Endothelial cell (in vitro differentiated cells): ENCODE data around the gene TEAD2. TPM values are rescaled to one million over a fixed set of nuclear protein-coding genes. Genes with fewer than 3 reads are reported as not detected.
A peak's percentile ranks its signal among the peaks of the same experiment; 100 is the strongest.
"Not testable (repeated sequence)": the region's sequence is repeated elsewhere in the genome, so short reads cannot be mapped to it uniquely, and the experiment has no call there.

Source experiments
- DNase-seq: peaks from one replicate; pipeline ENCODE4 v3.0.0; 2021; ENCODE audit warnings: low spot score
- H3K27ac Mint-ChIP-seq: one replicate; pipeline ENCODE4 v1.8.0; 2021; ENCODE audit warnings: mixed read lengths, inconsistent platforms; ENCODE audit not compliant: unreplicated experiment
- H3K27me3 Mint-ChIP-seq: one replicate; pipeline ENCODE4 v1.8.0; 2021; ENCODE audit warnings: mild to moderate bottlenecking, moderate library complexity, mixed read lengths, inconsistent platforms; ENCODE audit not compliant: unreplicated experiment
- H3K36me3 Mint-ChIP-seq: one replicate; pipeline ENCODE4 v1.8.0; 2021; ENCODE audit warnings: mild to moderate bottlenecking, low read depth, mixed read lengths, inconsistent platforms; ENCODE audit not compliant: unreplicated experiment
- H3K4me1 Mint-ChIP-seq: one replicate; pipeline ENCODE4 v1.8.0; 2021; ENCODE audit warnings: mild to moderate bottlenecking, mixed read lengths, inconsistent platforms; ENCODE audit not compliant: unreplicated experiment
- H3K4me3 Mint-ChIP-seq: one replicate; pipeline ENCODE4 v1.8.0; 2021; ENCODE audit warnings: mild to moderate bottlenecking, mixed read lengths, inconsistent platforms; ENCODE audit not compliant: unreplicated experiment
- H3K9me3 Mint-ChIP-seq: one replicate; pipeline ENCODE4 v1.8.0; 2021; ENCODE audit warnings: mixed read lengths, inconsistent platforms; ENCODE audit not compliant: unreplicated experiment
- total RNA-seq: library from RNA; stranded (reverse); fragmentation: NEBNext Ultra II Directional; extraction: Animal tissue kit (Norgen Biotek cat#: 25700); gene quantifications from one replicate; pipeline ENCODE4 v1.2.1, GENCODE V29; 2021; ENCODE audit not compliant: unreplicated experiment
- TF ChIP-seq, protein P1 (sequence below): fragments of 200-600 bp; sonication (generic); IDR thresholded peaks from one replicate; pipeline ENCODE4 v1.5.0; 2021; ENCODE audit warnings: antibody characterized with exemption; ENCODE audit not compliant: unreplicated experiment

TEAD2 gene
- total RNA-seq, 1 donor from 2014 or later, result 167 TPM

DNA sequence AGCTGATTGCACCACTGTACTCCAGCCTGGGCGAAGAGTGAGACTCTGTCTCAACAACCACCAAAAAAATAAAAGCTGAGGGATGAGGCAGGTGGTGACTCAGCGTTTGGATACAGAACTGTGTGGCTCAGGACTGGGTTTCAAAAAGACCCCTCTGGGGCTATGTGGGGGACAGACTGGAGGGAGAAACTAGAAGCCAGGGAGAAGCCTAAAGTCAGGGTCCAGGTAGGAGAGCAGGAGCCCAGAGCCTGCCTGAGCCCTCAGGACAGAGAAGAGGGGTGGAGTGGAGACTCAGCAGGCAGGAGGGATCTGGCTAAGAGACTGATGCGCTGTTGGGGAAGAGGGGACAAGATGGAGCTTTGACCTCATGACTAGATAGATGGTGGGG, 28.8 kb downstream of the TEAD2 start:
- H3K27ac Mint-ChIP-seq, result no peak overlapping the region
- DNase-seq, result no peak

DNA sequence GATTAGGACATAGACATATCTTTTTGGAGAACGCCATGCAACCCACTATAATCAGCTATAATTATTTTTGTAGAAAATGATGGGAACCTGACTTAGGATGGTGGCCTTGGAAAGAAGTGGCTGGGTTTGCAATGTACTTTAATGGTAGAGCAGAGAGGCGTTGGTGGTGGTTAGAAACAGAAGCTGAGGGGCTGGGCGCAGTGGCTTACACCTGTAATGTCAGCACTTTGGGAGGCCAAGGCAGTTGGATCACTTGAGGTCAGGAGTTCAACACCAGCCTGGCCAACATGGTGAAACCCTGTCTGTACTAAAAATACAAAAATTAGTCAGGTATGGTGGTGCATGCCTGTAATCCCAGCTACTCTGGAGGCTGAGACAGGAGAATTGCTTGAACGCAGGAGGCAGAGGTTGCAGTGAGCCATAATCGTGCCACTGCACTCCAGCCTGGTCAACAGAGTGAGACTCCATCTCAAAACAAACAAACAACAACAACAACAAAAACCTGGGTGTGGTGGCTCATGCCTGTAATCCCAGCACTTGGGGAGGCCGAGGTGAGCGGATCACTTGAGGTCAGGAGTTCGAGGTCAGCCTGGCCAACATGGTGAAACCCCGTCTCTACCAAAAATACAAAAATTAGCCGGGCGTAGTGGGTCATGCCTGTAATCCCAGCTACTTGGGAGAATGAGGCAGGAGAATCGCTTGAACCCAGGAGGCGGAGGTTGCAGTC, 29.4 kb downstream of the TEAD2 start:
- DNase-seq, H3K4me3 Mint-ChIP-seq, H3K9me3 Mint-ChIP-seq: not testable (repeated sequence)
- Mint-ChIP-seq H3K27me3 (peaks cover 35% of the 10 kb centered on the region), H3K4me1 (peaks cover 24% of the 10 kb centered on the region), H3K27ac (peak overlapping the region; percentile 52), H3K36me3 (peaks cover 20% of the 10 kb centered on the region)

More for the DNA sequence above, 28.8 kb downstream of the TEAD2 start:
- TF ChIP-seq, protein P1, sequence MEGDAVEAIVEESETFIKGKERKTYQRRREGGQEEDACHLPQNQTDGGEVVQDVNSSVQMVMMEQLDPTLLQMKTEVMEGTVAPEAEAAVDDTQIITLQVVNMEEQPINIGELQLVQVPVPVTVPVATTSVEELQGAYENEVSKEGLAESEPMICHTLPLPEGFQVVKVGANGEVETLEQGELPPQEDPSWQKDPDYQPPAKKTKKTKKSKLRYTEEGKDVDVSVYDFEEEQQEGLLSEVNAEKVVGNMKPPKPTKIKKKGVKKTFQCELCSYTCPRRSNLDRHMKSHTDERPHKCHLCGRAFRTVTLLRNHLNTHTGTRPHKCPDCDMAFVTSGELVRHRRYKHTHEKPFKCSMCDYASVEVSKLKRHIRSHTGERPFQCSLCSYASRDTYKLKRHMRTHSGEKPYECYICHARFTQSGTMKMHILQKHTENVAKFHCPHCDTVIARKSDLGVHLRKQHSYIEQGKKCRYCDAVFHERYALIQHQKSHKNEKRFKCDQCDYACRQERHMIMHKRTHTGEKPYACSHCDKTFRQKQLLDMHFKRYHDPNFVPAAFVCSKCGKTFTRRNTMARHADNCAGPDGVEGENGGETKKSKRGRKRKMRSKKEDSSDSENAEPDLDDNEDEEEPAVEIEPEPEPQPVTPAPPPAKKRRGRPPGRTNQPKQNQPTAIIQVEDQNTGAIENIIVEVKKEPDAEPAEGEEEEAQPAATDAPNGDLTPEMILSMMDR, result no peak
- Mint-ChIP-seq H3K4me3 (peak overlapping the region; percentile 56), H3K27me3 (peaks cover 38% of the 10 kb centered on the region), H3K9me3 (no peaks in the 10 kb centered on the region), H3K36me3 (peaks cover 19% of the 10 kb centered on the region), H3K4me1 (peaks cover 30% of the 10 kb centered on the region)

DNA sequence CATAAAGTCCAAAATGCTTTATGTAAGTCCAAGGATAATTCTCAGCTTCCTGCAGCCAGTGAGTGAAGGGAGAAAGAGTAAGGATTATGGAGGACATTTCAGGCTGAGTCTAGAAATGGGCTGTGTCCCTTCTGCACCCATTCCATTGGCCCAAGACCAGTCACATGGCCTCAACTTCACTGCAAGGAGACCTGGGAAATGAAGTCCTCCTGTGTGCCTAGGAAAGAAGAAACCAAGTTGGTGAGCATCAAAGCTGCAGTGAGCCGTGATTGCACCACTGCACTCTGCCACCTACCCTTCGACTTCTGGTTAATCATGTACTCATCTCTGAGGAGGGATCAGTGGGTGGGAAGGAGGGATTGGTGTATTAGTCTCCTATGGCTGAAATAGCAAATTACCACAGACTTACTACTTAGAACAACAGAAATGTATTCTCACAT, 30.6 kb downstream of the TEAD2 start:
- no peaks in the 10 kb centered on the region for H3K9me3 Mint-ChIP-seq
- no peak for DNase-seq
- no peak overlapping the region for H3K27ac Mint-ChIP-seq
- H3K27me3 Mint-ChIP-seq, result peaks cover 34% of the 10 kb centered on the region
- peaks cover 21% of the 10 kb centered on the region for H3K4me1 Mint-ChIP-seq
- H3K36me3 Mint-ChIP-seq, result peaks cover 22% of the 10 kb centered on the region
- no peak overlapping the region for H3K4me3 Mint-ChIP-seq
- TF ChIP-seq, protein P1, result no peak

DNA sequence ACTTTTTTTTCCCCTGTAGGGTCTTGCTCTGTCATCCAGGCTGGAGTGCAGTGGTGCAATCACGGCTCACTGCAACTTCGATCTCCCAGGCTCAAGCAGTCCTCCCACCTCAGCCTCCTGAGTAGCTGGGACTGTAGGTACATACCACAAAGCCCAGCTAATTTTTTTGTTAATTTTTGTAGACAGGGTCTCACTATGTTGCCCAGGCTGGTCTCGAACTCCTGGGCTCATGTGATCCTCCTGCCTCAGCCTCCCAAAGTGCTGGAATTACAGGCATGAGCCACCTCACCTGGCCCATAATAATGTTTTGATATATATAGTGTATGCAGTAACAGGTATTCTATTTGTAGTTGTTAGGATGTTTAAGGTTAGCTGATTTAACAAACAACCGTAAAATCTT, 31.0 kb downstream of the TEAD2 start:
- not testable (repeated sequence) for DNase-seq, H3K27ac Mint-ChIP-seq, H3K9me3 Mint-ChIP-seq, H3K4me3 Mint-ChIP-seq
- peaks cover 19% of the 10 kb centered on the region for H3K36me3 Mint-ChIP-seq
- H3K27me3 Mint-ChIP-seq, result peaks cover 34% of the 10 kb centered on the region
- peaks cover 21% of the 10 kb centered on the region for H3K4me1 Mint-ChIP-seq

DNA sequence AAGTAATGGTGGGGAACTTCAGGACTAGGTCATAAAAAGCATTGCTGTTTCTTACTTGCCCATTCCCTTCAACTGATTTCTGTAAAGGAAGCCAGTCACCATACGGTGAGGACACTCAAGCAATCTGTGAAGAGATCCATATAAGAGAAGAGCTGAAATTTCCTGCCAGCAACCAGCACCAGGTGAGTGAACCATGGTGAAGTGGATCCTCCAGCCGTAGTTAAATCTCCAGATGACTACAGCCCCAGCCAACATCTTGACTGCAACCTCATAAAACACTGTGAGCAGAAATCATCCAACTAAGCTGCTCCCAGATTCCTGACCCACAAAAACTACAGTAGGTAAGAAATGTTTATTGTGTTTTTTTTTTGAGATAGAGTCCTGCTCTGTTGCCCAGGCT, 33.5 kb downstream of the TEAD2 start:
- no peak for DNase-seq
- TF ChIP-seq, protein P1, result no peak
- Mint-ChIP-seq H3K27me3 (peaks cover 23% of the 10 kb centered on the region), H3K9me3 (no peaks in the 10 kb centered on the region), H3K4me3 (no peak overlapping the region), H3K4me1 (peaks cover 4% of the 10 kb centered on the region), H3K27ac (no peak overlapping the region), H3K36me3 (peaks cover 23% of the 10 kb centered on the region)

DNA sequence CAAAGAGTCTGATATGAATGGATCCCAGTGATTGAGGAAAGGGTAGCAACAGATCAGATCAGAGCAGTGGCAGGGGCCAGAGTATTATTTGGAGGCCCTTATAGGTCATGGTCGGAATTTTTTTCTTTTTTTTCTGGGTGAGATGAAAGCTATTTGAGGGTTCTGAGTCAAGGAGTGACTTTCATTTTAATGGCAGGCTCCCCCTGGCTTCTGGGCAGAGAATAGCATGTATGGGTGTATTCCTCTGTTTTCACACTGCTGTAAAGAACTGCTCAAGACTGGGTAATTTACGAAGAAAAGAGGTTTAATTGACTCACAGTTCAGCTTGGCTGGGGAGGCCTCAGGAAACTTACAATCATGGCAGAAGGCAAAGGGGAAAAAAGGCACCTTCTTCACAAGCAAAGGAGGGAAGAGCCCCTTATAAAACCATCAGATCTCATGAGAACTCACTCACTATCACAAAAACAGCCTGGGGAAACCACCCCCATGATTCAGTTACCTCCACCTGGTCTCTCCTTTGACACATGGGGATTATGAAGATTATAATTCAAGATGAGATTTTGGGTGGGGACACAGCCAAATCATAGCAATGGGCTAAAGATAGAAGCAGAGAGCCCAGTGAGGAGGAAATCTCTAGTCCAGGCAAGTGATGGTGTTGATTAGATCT, 34.2 kb downstream of the TEAD2 start:
- Mint-ChIP-seq H3K4me3 (peak overlapping the region; percentile 32), H3K4me1 (no peaks in the 10 kb centered on the region), H3K27me3 (peaks cover 19% of the 10 kb centered on the region), H3K36me3 (peaks cover 24% of the 10 kb centered on the region), H3K9me3 (no peaks in the 10 kb centered on the region), H3K27ac (no peak overlapping the region)
- no peak for DNase-seq
- TF ChIP-seq, protein P1, result peak; percentile 72
